Ureter (tissue), 1 donor: ENCODE data around the gene CFAP53. TPM values are rescaled to one million over a fixed set of nuclear protein-coding genes. Genes with fewer than 3 reads are reported as not detected.
A peak's percentile ranks its signal among the peaks of the same experiment; 100 is the strongest.

Experiments
- DNase-seq: peaks from one replicate; pipeline ENCODE4 v3.0.0-alpha.2; 2020; ENCODE audit warnings: low spot score
- total RNA-seq: library from RNA; stranded (reverse); gene quantifications from one replicate; pipeline ENCODE4 v1.2.4, GENCODE V29; 2023
- donor health status: DM: yes; HTN: yes; CAD: no.

The CFAP53 gene
- total RNA-seq, 1 donor from 2014 or later = 0.81 TPM

- DNase-seq = peak; percentile 69
Observed at GRCh38 chr18:50194631-50195532, 71.4 kb downstream of the CFAP53 start, which contains the start of gene MYO5B. Gene MYO5B, minus strand, starts transcription at chr18:50195147. Its CDS starts 354 bp downstream, at chr18:50194793.

GRCh38 chr18:50193796-50194630 lies 72.3 kb downstream of the CFAP53 start:
- DNase-seq = no peak

- peak; percentile 44 for DNase-seq
Observed at GRCh38 chr18:50192995-50193795, 73.1 kb downstream of the CFAP53 start.

- DNase-seq = no peak
Observed at GRCh38 chr18:50190926-50191325, 75.4 kb downstream of the CFAP53 start.

- DNase-seq = no peak
Observed at GRCh38 chr18:50190236-50190635, 76.1 kb downstream of the CFAP53 start.

- no peak for DNase-seq
Observed at GRCh38 chr18:50189160-50189559, 77.1 kb downstream of the CFAP53 start.

GRCh38 chr18:50188652-50189051 lies 77.6 kb downstream of the CFAP53 start:
- DNase-seq = no peak

- no peak for DNase-seq
Observed at GRCh38 chr18:50187659-50188058, 78.6 kb downstream of the CFAP53 start.

- no peak for DNase-seq
Observed at GRCh38 chr18:50186385-50186784, 79.9 kb downstream of the CFAP53 start.

GRCh38 chr18:50183556-50183955 lies 82.7 kb downstream of the CFAP53 start:
- DNase-seq = no peak

- no peak for DNase-seq
Observed at GRCh38 chr18:50182511-50182910, 83.8 kb downstream of the CFAP53 start.

- no peak for DNase-seq
Observed at GRCh38 chr18:50181590-50181989, 84.7 kb downstream of the CFAP53 start.

GRCh38 chr18:50179465-50179864 lies 86.8 kb downstream of the CFAP53 start:
- DNase-seq = no peak

GRCh38 chr18:50177294-50177992 lies 88.9 kb downstream of the CFAP53 start:
- no peak for DNase-seq

Other genes with a start within 250 kb of the CFAP53 start
- 46.2 TPM for gene MYO5B, start 71.3 kb downstream of the CFAP53 start, total RNA-seq
- 91.7 TPM for gene MBD1, start 15.0 kb upstream of the CFAP53 start, total RNA-seq
- 119 TPM for gene CXXC1, start 21.2 kb upstream of the CFAP53 start, total RNA-seq
- gene SKA1, start 108.6 kb upstream of the CFAP53 start, total RNA-seq = 0.39 TPM